ENCODE measurements around the gene MYOCD.

The MYOCD gene

GRCh38 chr17:12765548-12765947 is 99.9 kb downstream of the MYOCD start:
- TF ChIP-seq, protein P1, sequence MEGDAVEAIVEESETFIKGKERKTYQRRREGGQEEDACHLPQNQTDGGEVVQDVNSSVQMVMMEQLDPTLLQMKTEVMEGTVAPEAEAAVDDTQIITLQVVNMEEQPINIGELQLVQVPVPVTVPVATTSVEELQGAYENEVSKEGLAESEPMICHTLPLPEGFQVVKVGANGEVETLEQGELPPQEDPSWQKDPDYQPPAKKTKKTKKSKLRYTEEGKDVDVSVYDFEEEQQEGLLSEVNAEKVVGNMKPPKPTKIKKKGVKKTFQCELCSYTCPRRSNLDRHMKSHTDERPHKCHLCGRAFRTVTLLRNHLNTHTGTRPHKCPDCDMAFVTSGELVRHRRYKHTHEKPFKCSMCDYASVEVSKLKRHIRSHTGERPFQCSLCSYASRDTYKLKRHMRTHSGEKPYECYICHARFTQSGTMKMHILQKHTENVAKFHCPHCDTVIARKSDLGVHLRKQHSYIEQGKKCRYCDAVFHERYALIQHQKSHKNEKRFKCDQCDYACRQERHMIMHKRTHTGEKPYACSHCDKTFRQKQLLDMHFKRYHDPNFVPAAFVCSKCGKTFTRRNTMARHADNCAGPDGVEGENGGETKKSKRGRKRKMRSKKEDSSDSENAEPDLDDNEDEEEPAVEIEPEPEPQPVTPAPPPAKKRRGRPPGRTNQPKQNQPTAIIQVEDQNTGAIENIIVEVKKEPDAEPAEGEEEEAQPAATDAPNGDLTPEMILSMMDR (IDR thresholded peaks at IDR 0.05; ENCODE audit: low read depth, low read length, poor library complexity, severe bottlenecking): no peak
- no peak for TF ChIP-seq EZH2phosphoT487 (IDR thresholded peaks at IDR 0.05; ENCODE audit: borderline replicate concordance, low read length)
- no peak overlapping the region for H3K4me2 ChIP-seq (ENCODE audit: low read length)
- H3K9me3 ChIP-seq (ENCODE audit: control insufficient read depth, insufficient read depth, low read length): no peaks in the 10 kb centered on the region
- no peak overlapping the region for H3K4me3 ChIP-seq (ENCODE audit: low read length)
- no peaks in the 10 kb centered on the region for H3K4me1 ChIP-seq (ENCODE audit: control insufficient read depth, low read length)
- H3K36me3 ChIP-seq (ENCODE audit: control insufficient read depth, low read length): no peaks in the 10 kb centered on the region
- H3K27ac ChIP-seq (ENCODE audit: low read depth, low read length): no peak overlapping the region
- no peaks in the 10 kb centered on the region for H3F3A ChIP-seq (ENCODE audit: control insufficient read depth, insufficient read depth)
- no peaks in the 10 kb centered on the region for H3K79me2 ChIP-seq (ENCODE audit: control insufficient read depth, low read length)
- no peaks in the 10 kb centered on the region for H3K9me2 ChIP-seq (replicated peaks; ENCODE audit: control insufficient read depth, low read length)
- H4K20me1 ChIP-seq (ENCODE audit: control insufficient read depth, insufficient read depth, low read depth, low read length): no peaks in the 10 kb centered on the region
- no peaks in the 10 kb centered on the region for H3K27me3 ChIP-seq (ENCODE audit: control insufficient read depth, low read length)

- no peaks in the 10 kb centered on the region for H3K79me2 ChIP-seq (ENCODE audit: control insufficient read depth, low read length)
- H3F3A ChIP-seq (ENCODE audit: control insufficient read depth, insufficient read depth): no peaks in the 10 kb centered on the region
- no peaks in the 10 kb centered on the region for H3K27me3 ChIP-seq (ENCODE audit: control insufficient read depth, low read length)
- H3K4me3 ChIP-seq (ENCODE audit: low read length): no peak overlapping the region
- H3K36me3 ChIP-seq (ENCODE audit: control insufficient read depth, low read length): no peaks in the 10 kb centered on the region
- TF ChIP-seq EZH2phosphoT487 (IDR thresholded peaks at IDR 0.05; ENCODE audit: borderline replicate concordance, low read length): no peak
- TF ChIP-seq, protein P1 (IDR thresholded peaks at IDR 0.05; ENCODE audit: low read depth, low read length, poor library complexity, severe bottlenecking): no peak
- no peaks in the 10 kb centered on the region for H4K20me1 ChIP-seq (ENCODE audit: control insufficient read depth, insufficient read depth, low read depth, low read length)
- H3K27ac ChIP-seq (ENCODE audit: low read depth, low read length): no peak overlapping the region
- no peaks in the 10 kb centered on the region for H3K9me3 ChIP-seq (ENCODE audit: control insufficient read depth, insufficient read depth, low read length)
- H3K9me2 ChIP-seq (replicated peaks; ENCODE audit: control insufficient read depth, low read length): no peaks in the 10 kb centered on the region
- no peaks in the 10 kb centered on the region for H3K4me1 ChIP-seq (ENCODE audit: control insufficient read depth, low read length)
- H3K4me2 ChIP-seq (ENCODE audit: low read length): no peak overlapping the region
Observed at GRCh38 chr17:12768255-12768654, 102.6 kb downstream of the MYOCD start.

- H3K27me3 ChIP-seq (ENCODE audit: control insufficient read depth, low read length): no peaks in the 10 kb centered on the region
- H3K9me2 ChIP-seq (replicated peaks; ENCODE audit: control insufficient read depth, low read length): no peaks in the 10 kb centered on the region
- TF ChIP-seq, protein P1 (IDR thresholded peaks at IDR 0.05; ENCODE audit: low read depth, low read length, poor library complexity, severe bottlenecking): no peak
- TF ChIP-seq EZH2phosphoT487 (IDR thresholded peaks at IDR 0.05; ENCODE audit: borderline replicate concordance, low read length): no peak
- H3K9me3 ChIP-seq (ENCODE audit: control insufficient read depth, insufficient read depth, low read length): no peaks in the 10 kb centered on the region
- no peaks in the 10 kb centered on the region for H3F3A ChIP-seq (ENCODE audit: control insufficient read depth, insufficient read depth)
- no peak overlapping the region for H3K27ac ChIP-seq (ENCODE audit: low read depth, low read length)
- no peaks in the 10 kb centered on the region for H3K4me1 ChIP-seq (ENCODE audit: control insufficient read depth, low read length)
- H3K79me2 ChIP-seq (ENCODE audit: control insufficient read depth, low read length): no peaks in the 10 kb centered on the region
- H4K20me1 ChIP-seq (ENCODE audit: control insufficient read depth, insufficient read depth, low read depth, low read length): no peaks in the 10 kb centered on the region
- H3K4me3 ChIP-seq (ENCODE audit: low read length): no peak overlapping the region
- no peak overlapping the region for H3K4me2 ChIP-seq (ENCODE audit: low read length)
- H3K36me3 ChIP-seq (ENCODE audit: control insufficient read depth, low read length): no peaks in the 10 kb centered on the region
Observed at GRCh38 chr17:12769981-12770380, 104.3 kb downstream of the MYOCD start.

GRCh38 chr17:12773153-12773552 is 107.5 kb downstream of the MYOCD start:
- Histone ChIP-seq H3K79me2 (ENCODE audit: control insufficient read depth, low read length) (no peaks in the 10 kb centered on the region), H3K9me3 (ENCODE audit: control insufficient read depth, insufficient read depth, low read length) (no peaks in the 10 kb centered on the region), H3K9me2 (replicated peaks; ENCODE audit: control insufficient read depth, low read length) (no peaks in the 10 kb centered on the region), H3K27ac (ENCODE audit: low read depth, low read length) (no peak overlapping the region), H3F3A (ENCODE audit: control insufficient read depth, insufficient read depth) (no peaks in the 10 kb centered on the region), H3K4me1 (ENCODE audit: control insufficient read depth, low read length) (no peaks in the 10 kb centered on the region), H4K20me1 (ENCODE audit: control insufficient read depth, insufficient read depth, low read depth, low read length) (no peaks in the 10 kb centered on the region), H3K4me2 (ENCODE audit: low read length) (no peak overlapping the region), H3K4me3 (ENCODE audit: low read length) (no peak overlapping the region), H3K36me3 (ENCODE audit: control insufficient read depth, low read length) (no peaks in the 10 kb centered on the region), H3K27me3 (ENCODE audit: control insufficient read depth, low read length) (no peaks in the 10 kb centered on the region)
- no peak for TF ChIP-seq EZH2phosphoT487 (IDR thresholded peaks at IDR 0.05; ENCODE audit: borderline replicate concordance, low read length)
- TF ChIP-seq, protein P1 (IDR thresholded peaks at IDR 0.05; ENCODE audit: low read depth, low read length, poor library complexity, severe bottlenecking): no peak
